Measurements from ENCODE around the gene AFP.

AFP gene

DNA sequence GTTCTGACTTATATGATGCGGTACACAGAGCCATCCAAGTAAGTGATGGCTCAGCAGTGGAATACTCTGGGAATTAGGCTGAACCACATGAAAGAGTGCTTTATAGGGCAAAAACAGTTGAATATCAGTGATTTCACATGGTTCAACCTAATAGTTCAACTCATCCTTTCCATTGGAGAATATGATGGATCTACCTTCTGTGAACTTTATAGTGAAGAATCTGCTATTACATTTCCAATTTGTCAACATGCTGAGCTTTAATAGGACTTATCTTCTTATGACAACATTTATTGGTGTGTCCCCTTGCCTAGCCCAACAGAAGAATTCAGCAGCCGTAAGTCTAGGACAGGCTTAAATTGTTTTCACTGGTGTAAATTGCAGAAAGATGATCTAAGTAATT, 15.4 kb upstream of the AFP start:
- DNase-seq (ENCODE audit: low read depth) = no peak
- no peak overlapping the region for H3K4me3 ChIP-seq (ENCODE audit: low read length)
- TF ChIP-seq CTCF (conservative IDR thresholded peaks at IDR 0.05; ENCODE audit: low read length) = no peak

GRCh38 chr4:73421708-73422457, 14.1 kb upstream of the AFP start:
- DNase-seq (ENCODE audit: low read depth) = no peak
- no peak for TF ChIP-seq CTCF (conservative IDR thresholded peaks at IDR 0.05; ENCODE audit: low read length)
- H3K4me3 ChIP-seq (ENCODE audit: low read length) = no peak overlapping the region

GRCh38 chr4:73422458-73422752, 13.6 kb upstream of the AFP start:
- no peak for TF ChIP-seq CTCF (conservative IDR thresholded peaks at IDR 0.05; ENCODE audit: low read length)
- H3K4me3 ChIP-seq (ENCODE audit: low read length) = no peak overlapping the region
- DNase-seq (ENCODE audit: low read depth) = no peak

GRCh38 chr4:73423184-73423583, 12.8 kb upstream of the AFP start:
- no peak for DNase-seq (ENCODE audit: low read depth)
- no peak for TF ChIP-seq CTCF (conservative IDR thresholded peaks at IDR 0.05; ENCODE audit: low read length)
- no peak overlapping the region for H3K4me3 ChIP-seq (ENCODE audit: low read length)

DNA sequence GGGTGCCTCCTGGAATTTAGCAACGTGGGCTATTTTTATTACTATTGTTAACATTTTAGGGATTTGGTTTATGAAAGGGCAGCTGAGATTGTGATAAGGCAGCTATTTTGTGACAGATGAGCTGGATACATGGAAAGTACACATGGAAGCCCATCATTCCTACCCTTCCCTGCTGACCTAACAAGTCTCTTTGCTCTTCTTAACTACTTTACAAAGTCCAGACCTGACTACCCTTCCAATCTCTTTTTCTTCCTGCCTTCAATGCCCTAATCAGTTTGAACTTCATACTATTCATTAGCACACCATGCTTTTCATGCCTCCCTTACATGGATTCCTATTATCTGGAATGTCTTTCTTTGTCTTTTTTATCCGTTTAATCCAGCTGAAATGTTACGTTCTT, 9.4 kb upstream of the AFP start:
- no peak for TF ChIP-seq CTCF (conservative IDR thresholded peaks at IDR 0.05; ENCODE audit: low read length)
- no peak overlapping the region for H3K4me3 ChIP-seq (ENCODE audit: low read length)
- DNase-seq (ENCODE audit: low read depth) = no peak

DNA sequence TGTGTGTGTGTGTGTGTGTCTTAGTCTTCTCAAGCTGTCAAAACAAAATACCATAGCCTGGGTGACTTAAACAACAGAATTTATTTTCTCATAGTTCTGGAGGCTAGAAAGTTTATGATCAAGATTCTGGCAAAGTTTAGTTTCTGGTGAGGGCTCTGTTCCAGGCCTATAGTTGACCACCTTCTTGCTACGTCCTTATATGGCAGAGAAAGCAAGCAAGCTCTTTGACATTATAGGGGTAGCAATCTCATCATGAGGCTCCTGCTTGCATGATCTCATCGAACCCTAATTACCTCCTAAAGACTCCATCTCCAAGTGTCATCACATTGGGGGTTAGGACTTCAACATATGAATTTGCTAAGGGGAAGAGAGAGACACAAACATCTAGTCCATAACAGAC, 6.9 kb upstream of the AFP start:
- no peak for DNase-seq (ENCODE audit: low read depth)
- no peak overlapping the region for H3K4me3 ChIP-seq (ENCODE audit: low read length)
- no peak for TF ChIP-seq CTCF (conservative IDR thresholded peaks at IDR 0.05; ENCODE audit: low read length)

DNA sequence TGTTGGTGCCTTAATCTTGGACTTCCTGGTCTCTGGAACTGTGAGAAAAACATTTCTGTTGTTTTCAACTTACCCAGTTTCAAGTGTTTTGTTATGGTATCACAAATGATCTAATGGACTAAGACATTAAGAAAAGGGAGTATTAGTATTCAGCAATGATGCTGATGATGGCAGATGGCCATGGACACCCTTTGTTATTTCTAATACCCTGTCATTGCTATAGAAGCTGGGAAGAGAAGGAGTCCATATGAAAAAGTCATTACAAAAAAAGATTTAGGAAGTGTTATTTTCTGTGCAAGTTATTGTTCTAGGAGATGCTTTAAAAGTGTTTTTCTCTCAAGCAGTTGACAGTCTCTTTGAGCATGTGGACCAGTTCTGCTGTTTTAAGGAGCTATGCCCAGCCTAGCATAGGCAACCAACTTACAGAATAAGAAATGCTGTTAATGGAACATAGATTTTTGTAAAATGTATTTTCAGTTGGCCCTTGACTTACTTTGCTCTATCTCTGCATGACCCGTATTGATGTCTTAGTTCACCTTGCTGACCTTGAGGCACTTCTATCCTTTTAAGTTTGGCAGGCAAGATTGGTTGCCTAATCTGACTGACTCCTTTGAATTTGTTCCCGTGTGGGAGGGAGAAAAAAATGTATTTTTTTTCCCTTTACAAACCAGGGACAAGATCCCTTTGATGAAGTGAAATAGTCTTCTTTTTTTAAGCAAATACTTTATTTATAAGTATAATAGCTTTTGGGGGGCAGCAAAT, 6.0 kb upstream of the AFP start:
- H3K4me3 ChIP-seq (ENCODE audit: low read length) = no peak overlapping the region
- no peak for DNase-seq (ENCODE audit: low read depth)
- no peak for TF ChIP-seq CTCF (conservative IDR thresholded peaks at IDR 0.05; ENCODE audit: low read length)

Measured in AG10803 (cell line).